ENCODE results near the gene ADAT3. TPM values are rescaled to one million over a fixed set of nuclear protein-coding genes. Genes with fewer than 3 reads are reported as not detected.

The ADAT3 gene
- total RNA-seq, 1 donor from 2014 or later = 2.1 TPM

- DNase-seq (ENCODE audit: low spot score) = no peak
- intact Hi-C loops (cut with DNase I) = no loop called here
Measured at GRCh38 chr19:1932395-1932794, 27.2 kb downstream of the ADAT3 start.

- intact Hi-C loops (cut with DNase I) = no loop called here
Measured at GRCh38 chr19:1933244-1933643, 28.0 kb downstream of the ADAT3 start.

GRCh38 chr19:1933942-1934341 lies 28.7 kb downstream of the ADAT3 start:
- DNase-seq (ENCODE audit: low spot score) = no peak
- intact Hi-C loops (cut with DNase I) = no loop called here

More at GRCh38 chr19:1933244-1933643, 28.0 kb downstream of the ADAT3 start:
- no peak for DNase-seq (ENCODE audit: low spot score)

- intact Hi-C loops (cut with DNase I) = no loop called here
Measured at GRCh38 chr19:1935484-1936208, 30.4 kb downstream of the ADAT3 start.

GRCh38 chr19:1936430-1936829 lies 31.2 kb downstream of the ADAT3 start:
- no peak for DNase-seq (ENCODE audit: low spot score)
- intact Hi-C loops (cut with DNase I) = no loop called here

More at GRCh38 chr19:1935484-1936208, 30.4 kb downstream of the ADAT3 start:
- no peak for DNase-seq (ENCODE audit: low spot score)

- DNase-seq (ENCODE audit: low spot score) = no peak
- intact Hi-C loops (cut with DNase I) = no loop called here
Measured at GRCh38 chr19:1936916-1937610, 31.9 kb downstream of the ADAT3 start.

- intact Hi-C loops (cut with DNase I) = no loop called here
- DNase-seq (ENCODE audit: low spot score) = no peak
Measured at GRCh38 chr19:1938071-1938470, 32.9 kb downstream of the ADAT3 start.

- no peak for DNase-seq (ENCODE audit: low spot score)
- intact Hi-C loops (cut with DNase I) = no loop called here
Measured at GRCh38 chr19:1941146-1942077, 36.2 kb downstream of the ADAT3 start, which contains the start of gene CSNK1G2. Gene CSNK1G2 (plus strand): TSS chr19:1941172. CDS start chr19:1969773, 28,601 bp downstream.

- intact Hi-C loops (cut with DNase I) = no loop called here
- peak; percentile 91 for DNase-seq (ENCODE audit: low spot score)
Measured at GRCh38 chr19:1942078-1942933, 37.1 kb downstream of the ADAT3 start.

- no peak for DNase-seq (ENCODE audit: low spot score)
- intact Hi-C loops (cut with DNase I) = no loop called here
Measured at GRCh38 chr19:1942934-1943555, 37.8 kb downstream of the ADAT3 start.

GRCh38 chr19:1943661-1944087 lies 38.5 kb downstream of the ADAT3 start:
- intact Hi-C loops (cut with DNase I) = no loop called here
- DNase-seq (ENCODE audit: low spot score) = no peak

GRCh38 chr19:1944088-1944915 lies 39.1 kb downstream of the ADAT3 start:
- intact Hi-C loops (cut with DNase I) = no loop called here
- no peak for DNase-seq (ENCODE audit: low spot score)

GRCh38 chr19:1944916-1945561 lies 39.8 kb downstream of the ADAT3 start:
- intact Hi-C loops (cut with DNase I) = no loop called here
- no peak for DNase-seq (ENCODE audit: low spot score)

- intact Hi-C loops (cut with DNase I) = no loop called here
- no peak for DNase-seq (ENCODE audit: low spot score)
Measured at GRCh38 chr19:1945899-1946298, 40.7 kb downstream of the ADAT3 start.

- intact Hi-C loops (cut with DNase I) = no loop called here
- no peak for DNase-seq (ENCODE audit: low spot score)
Measured at GRCh38 chr19:1947651-1948209, 42.5 kb downstream of the ADAT3 start.

- no peak for DNase-seq (ENCODE audit: low spot score)
- intact Hi-C loops (cut with DNase I) = no loop called here
Measured at GRCh38 chr19:1949304-1950101, 44.3 kb downstream of the ADAT3 start.
